IMR-90 (cell line): Measurements from ENCODE around the gene MMD2. TPM values are rescaled to one million over a fixed set of nuclear protein-coding genes. Genes with fewer than 3 reads are reported as not detected.

ENCODE experiments used
- ATAC-seq: fragments of 200-7000 bp; cut with Tn5 transposase; 2 replicates; pipeline ENCODE4 v1.9.1; 2020; ENCODE audit warnings: low read depth, mild to moderate bottlenecking, moderate library complexity
- BruUV-seq: library from RNA; stranded (reverse); fragments of 400-500 nt; replicated peaks from 2 replicates; lab custom pipeline; 2021; lab: Mats Ljungman, UMichigan
- CTCF ChIA-PET: fragments of 300-600 bp; formaldehyde crosslinking; extraction: SDS; loops from one replicate; lab custom pipeline; 2021; ENCODE audit warnings: antibody characterized with exemption; lab: Yijun Ruan, JAX
- POLR2A ChIA-PET: fragments of 300-600 bp; sonication (Branson Sonifier 250); formaldehyde crosslinking; loops from one replicate; lab custom pipeline; 2022; ENCODE audit warnings: antibody characterized with exemption; ENCODE audit not compliant: unreplicated experiment; lab: Charles Lee
- DNase-seq: peaks from one replicate; pipeline ENCODE4 v3.0.0; 2013
- H2AFZ ChIP-seq: replicated peaks from 2 replicates; pipeline ENCODE3; 2013; ENCODE audit warnings: low read length, mild to moderate bottlenecking; ENCODE audit not compliant: poor library complexity
- H2AK5ac ChIP-seq: 2 replicates; pipeline ENCODE4 v1.6.1; 2013; ENCODE audit warnings: low read depth, low read length, inconsistent platforms
- H2AK9ac ChIP-seq: replicated peaks from 2 replicates; pipeline ENCODE3; 2013; ENCODE audit warnings: mild to moderate bottlenecking, low read depth, low read length, moderate library complexity; ENCODE audit not compliant: poor library complexity
- H2BK120ac ChIP-seq: 2 replicates; pipeline ENCODE4 v1.6.1; 2013; ENCODE audit warnings: low read depth, low read length, inconsistent platforms
- H2BK15ac ChIP-seq: 3 replicates; pipeline ENCODE4 v1.6.1; 2013; ENCODE audit warnings: low read depth, low read length, inconsistent platforms
- H2BK20ac ChIP-seq: 2 replicates; pipeline ENCODE4 v1.6.1; 2013; ENCODE audit warnings: low read depth, mild to moderate bottlenecking, inconsistent platforms, low read length, moderate library complexity
- H2BK5ac ChIP-seq: 2 replicates; pipeline ENCODE4 v1.6.1; 2013; ENCODE audit warnings: mild to moderate bottlenecking, low read depth, low read length, inconsistent platforms; ENCODE audit not compliant: poor library complexity, severe bottlenecking
- H3K14ac ChIP-seq: replicated peaks from 2 replicates; pipeline ENCODE4 v1.6.1; 2013; ENCODE audit warnings: low read depth, low read length, inconsistent platforms
- H3K18ac ChIP-seq: 2 replicates; pipeline ENCODE4 v1.6.1; 2013; ENCODE audit warnings: low read depth, low read length, control low read depth
- H3K23ac ChIP-seq: 2 replicates; pipeline ENCODE4 v1.6.1; 2013; ENCODE audit warnings: low read depth, low read length, inconsistent platforms
- H3K27ac ChIP-seq: 2 replicates; pipeline ENCODE4 v1.5.1; 2013; ENCODE audit warnings: mild to moderate bottlenecking, control low read depth, low read length; ENCODE audit not compliant: insufficient read depth
- H3K27me3 ChIP-seq: 2 replicates; pipeline ENCODE4 v1.6.1; 2013; ENCODE audit warnings: low read length; ENCODE audit not compliant: control insufficient read depth, insufficient read depth
- H3K36me3 ChIP-seq: 2 replicates; pipeline ENCODE4 v1.6.1; 2013; ENCODE audit warnings: low read length, mixed read lengths; ENCODE audit not compliant: control insufficient read depth, insufficient read depth
- H3K4ac ChIP-seq: 2 replicates; pipeline ENCODE4 v1.6.1; 2013; ENCODE audit warnings: low read depth, low read length, inconsistent platforms
- H3K4me1 ChIP-seq: 2 replicates; pipeline ENCODE4 v1.6.1; 2013; ENCODE audit warnings: low read length, mixed read lengths; ENCODE audit not compliant: control insufficient read depth, insufficient read depth
- H3K4me2 ChIP-seq: 2 replicates; pipeline ENCODE4 v1.6.1; 2013; ENCODE audit warnings: low read depth, mild to moderate bottlenecking, control low read depth, low read length, moderate library complexity
- H3K4me3 ChIP-seq: 2 replicates; pipeline ENCODE4 v1.5.1; 2013; ENCODE audit warnings: low read depth, mild to moderate bottlenecking, control low read depth, low read length, moderate library complexity; ENCODE audit not compliant: insufficient read depth
- H3K56ac ChIP-seq: 2 replicates; pipeline ENCODE4 v1.6.1; 2013; ENCODE audit warnings: low read length, inconsistent platforms; ENCODE audit not compliant: insufficient read depth; ENCODE audit errors: extremely low read depth
- H3K79me1 ChIP-seq, 2 experiments: 2 replicates each; pipeline ENCODE4 v1.6.1; 2013; ENCODE audit warnings: low read length in 2 of 2, inconsistent platforms in 1 of 2, low read depth in 1 of 2
- H3K9ac ChIP-seq: 2 replicates; pipeline ENCODE4 v1.6.1; 2013; ENCODE audit warnings: low read depth, low read length, control low read depth
- H3K9me1 ChIP-seq: 2 replicates; pipeline ENCODE4 v1.6.1; 2013; ENCODE audit warnings: low read length, inconsistent platforms; ENCODE audit not compliant: insufficient read depth
- H3K9me3 ChIP-seq: 2 replicates; pipeline ENCODE4 v1.6.1; 2013; ENCODE audit warnings: low read length; ENCODE audit not compliant: control insufficient read depth, insufficient read depth
- H4K20me1 ChIP-seq: 2 replicates; pipeline ENCODE4 v1.6.1; 2013; ENCODE audit warnings: low read length, inconsistent platforms; ENCODE audit not compliant: insufficient read depth
- H4K5ac ChIP-seq: 2 replicates; pipeline ENCODE4 v1.6.1; 2013; ENCODE audit warnings: mild to moderate bottlenecking, low read depth, low read length, control low read depth
- H4K8ac ChIP-seq, 2 experiments: 2 replicates each; pipeline ENCODE4 v1.6.1; 2013; ENCODE audit warnings: low read depth in 2 of 2, low read length in 2 of 2, control low read depth in 1 of 2, inconsistent platforms in 1 of 2
- H4K91ac ChIP-seq: 2 replicates; pipeline ENCODE4 v1.6.1; 2013; ENCODE audit warnings: low read depth, low read length, inconsistent platforms; ENCODE audit not compliant: insufficient read depth
- BHLHE40 ChIP-seq: fragments of 150-350 bp; IDR thresholded peaks from 2 replicates; pipeline ENCODE4 v1.6.1; 2016; ENCODE audit warnings: mild to moderate bottlenecking, low read depth, low read length
- CHD1 ChIP-seq: IDR thresholded peaks from 2 replicates; pipeline ENCODE4 v1.6.1; 2012; ENCODE audit warnings: low read depth, low read length, improper control_type of control experiment
- ELK1 ChIP-seq: fragments of 150-350 bp; IDR thresholded peaks from 2 replicates; pipeline ENCODE4 v1.6.1; 2016; ENCODE audit warnings: low read depth, mild to moderate bottlenecking, low read length, moderate library complexity, borderline replicate concordance
- FOS ChIP-seq: fragments of 150-350 bp; IDR thresholded peaks from 2 replicates; pipeline ENCODE4 v1.6.1; 2016; ENCODE audit warnings: low read depth, low read length
- MAFK ChIP-seq: IDR thresholded peaks from 2 replicates; pipeline ENCODE4 v1.6.1; 2012; ENCODE audit warnings: low read depth, low read length, improper control_type of control experiment
- MAZ ChIP-seq: IDR thresholded peaks from 2 replicates; pipeline ENCODE4 v1.6.1; 2012; ENCODE audit warnings: low read depth, mild to moderate bottlenecking, low read length, improper control_type of control experiment, moderate library complexity, borderline replicate concordance
- MXI1 ChIP-seq: IDR thresholded peaks from 2 replicates; pipeline ENCODE4 v1.6.1; 2012; ENCODE audit warnings: low read depth, mild to moderate bottlenecking, low read length, moderate library complexity, borderline replicate concordance
- NFE2L2 ChIP-seq: fragments of 150-350 bp; IDR thresholded peaks from 2 replicates; pipeline ENCODE4 v1.6.1; 2016; ENCODE audit warnings: low read depth, mild to moderate bottlenecking, low read length
- RAD21 ChIP-seq: IDR thresholded peaks from 2 replicates; pipeline ENCODE4 v1.6.1; 2012; ENCODE audit warnings: low read length, improper control_type of control experiment
- RFX5 ChIP-seq: IDR thresholded peaks from 2 replicates; pipeline ENCODE4 v1.8.0; 2012; ENCODE audit warnings: low read depth, mild to moderate bottlenecking, low read length, moderate library complexity
- SMC3 ChIP-seq: fragments of 150-350 bp; IDR thresholded peaks from 2 replicates; pipeline ENCODE4 v1.6.1; 2016; ENCODE audit warnings: low read depth, mild to moderate bottlenecking, antibody characterized with exemption, low read length, moderate library complexity
- WGBS, 2 experiments: methylation state at CpG; one replicate each; pipeline versions ENCODE4 v1.1.5 to v1.1.7; 2013; ENCODE audit warnings: missing lambda C conversion rate in 2 of 2; ENCODE audit not compliant: insufficient read length in 1 of 2; ENCODE audit errors: extremely low coverage in 2 of 2; 5-methylcytosine and 5-hydroxymethylcytosine counted together
- dilution Hi-C: fragments of 300-500 bp; cut with HindIII; formaldehyde crosslinking; loops from one replicate; pipeline ENCODE4 v1.14.3; 2018; ENCODE audit warnings: low sequenced_read_pairs; ENCODE audit not compliant: unreplicated experiment
- in situ Hi-C: fragments of 300-500 bp; cut with MboI; formaldehyde crosslinking; loops from 3 replicates; pipeline ENCODE4 v1.14.3; 2019; ENCODE audit warnings: low sequenced_read_pairs, inconsistent platforms, mixed read lengths
- intact Hi-C: fragments of 100-400 bp; cut with micrococcal nuclease; formaldehyde crosslinking; loops from 2 replicates; pipeline ENCODE4 v1.10.0; 2022
- polyA plus RNA-seq, 3 experiments: library from polyadenylated mRNA; depleted of rRNA; stranded (reverse); fragments of >200 nt; gene quantifications; 2 replicates each; pipeline ENCODE4 v1.2.3, GENCODE V29; 2012; ENCODE audit warnings: low replicate concordance in 1 of 3
- total RNA-seq: library from RNA; depleted of rRNA; stranded (reverse); fragments of >200 nt; gene quantifications from 2 replicates; pipeline ENCODE4 v1.2.3, GENCODE V29; 2012
- TF ChIP-seq, protein P1 (sequence below): fragments of 150-350 bp; IDR thresholded peaks from 2 replicates; pipeline ENCODE4 v1.6.1; 2017; ENCODE audit warnings: mild to moderate bottlenecking, antibody characterized with exemption, low read length, low read depth

MMD2 gene
- total and polyA plus RNA-seq, 2 of the 4 experiments (the other 2 are of a cell fraction) = not detected

- Histone ChIP-seq H3K23ac (no peak overlapping the region), H3K9ac (no peak overlapping the region), H3K56ac (no peak overlapping the region), H3K18ac (no peak overlapping the region), H4K8ac (no peak overlapping the region), H3K79me1 (no peaks in the 10 kb centered on the region), H3K4me1 (no peaks in the 10 kb centered on the region), H3K36me3 (no peaks in the 10 kb centered on the region), H3K14ac (no peak overlapping the region), H2AFZ (no peak overlapping the region), H2AK9ac (no peak overlapping the region), H3K4me3 (no peak overlapping the region), H3K9me1 (no peaks in the 10 kb centered on the region), H3K9me3 (peaks cover 3% of the 10 kb centered on the region; the same call in 1 of the 2 replicates), H2BK5ac (no peak overlapping the region), H4K91ac (no peak overlapping the region), H2BK15ac (no peak overlapping the region), H3K4ac (no peak overlapping the region), H2BK20ac (no peak overlapping the region), H4K20me1 (no peaks in the 10 kb centered on the region), H3K4me2 (no peak overlapping the region), H2BK120ac (no peak overlapping the region), H4K5ac (no peak overlapping the region), H3K27me3 (no peaks in the 10 kb centered on the region), H2AK5ac (no peak overlapping the region), H3K27ac (no peak overlapping the region)
- 17% methylated on average over 1 of the region's 8 CpGs; no CpG with 5 or more reads in 1 of the 2 experiments for WGBS, 2 experiments
- POLR2A ChIA-PET = no interaction called here
- in situ Hi-C loops (no loop called here), dilution Hi-C loops (no loop called here), intact Hi-C loops (no loop called here)
- no peak for DNase-seq
- ATAC-seq = no peak
- CTCF ChIA-PET = no interaction called here
- TF ChIP-seq, protein P1, sequence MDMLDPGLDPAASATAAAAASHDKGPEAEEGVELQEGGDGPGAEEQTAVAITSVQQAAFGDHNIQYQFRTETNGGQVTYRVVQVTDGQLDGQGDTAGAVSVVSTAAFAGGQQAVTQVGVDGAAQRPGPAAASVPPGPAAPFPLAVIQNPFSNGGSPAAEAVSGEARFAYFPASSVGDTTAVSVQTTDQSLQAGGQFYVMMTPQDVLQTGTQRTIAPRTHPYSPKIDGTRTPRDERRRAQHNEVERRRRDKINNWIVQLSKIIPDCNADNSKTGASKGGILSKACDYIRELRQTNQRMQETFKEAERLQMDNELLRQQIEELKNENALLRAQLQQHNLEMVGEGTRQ = no peak
- TF ChIP-seq RAD21 (no peak), CHD1 (no peak), RFX5 (no peak), NFE2L2 (no peak), MAFK (no peak), FOS (no peak), BHLHE40 (no peak), MAZ (no peak), MXI1 (no peak), ELK1 (no peak), SMC3 (no peak)
- BruUV-seq = no TSS peak
Observed at GRCh38 chr7:4916113-4916512, 42.9 kb downstream of the MMD2 start.
